Measurements from ENCODE around the gene MRC1. TPM values are rescaled to one million over a fixed set of nuclear protein-coding genes. Genes with fewer than 3 reads are reported as not detected.

The MRC1 gene
- total and polyA plus RNA-seq, 9 of the 15 experiments (the other 6 are each of a cell fraction or from before 2014, with no cell fraction given): 0.01 to 0.20 (median 0.03) TPM; not detected in 5

DNA sequence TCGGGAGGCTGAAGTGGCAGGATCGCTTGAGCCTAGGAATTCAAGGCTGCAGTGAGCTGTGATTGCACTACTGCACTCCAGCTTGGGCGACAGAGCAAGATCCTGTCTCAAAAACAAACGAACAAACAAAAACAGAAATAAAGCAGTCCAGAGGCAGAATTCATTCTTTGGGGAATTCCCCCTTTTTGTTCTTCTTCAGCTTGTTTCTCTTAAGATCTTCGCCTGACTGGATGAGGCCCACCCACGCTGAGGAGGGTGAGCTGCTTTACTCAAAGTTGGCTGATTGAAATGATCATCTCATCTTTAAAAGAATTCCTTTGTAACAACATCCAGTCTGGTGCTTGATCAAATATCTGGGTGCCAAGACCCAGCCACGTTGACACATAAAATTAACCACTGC, 10.7 kb downstream of the MRC1 start:
- WGBS (ENCODE audit: insufficient coverage, low coverage, missing lambda C conversion rate): 1% methylated on average over 7 of the region's 7 CpGs
- 0 out of 2 replicates have a peak, but pooled peaks cover 3% of the 10 kb centered on the region for H4K20me1 ChIP-seq (replicated peaks; ENCODE audit: control insufficient read depth, insufficient read depth, low read length)
- no peak overlapping the region for H3K9ac ChIP-seq (ENCODE audit: insufficient read depth in 1 of 2, low read depth in 2 of 2, low read length in 2 of 2)
- H3K4me3 ChIP-seq: no peak overlapping the region
- DNase-seq (ENCODE audit: extremely low read depth in 1 of 4, low spot score in 3 of 4) (no peak), FAIRE-seq (no peak), ATAC-seq (no peak)
- intact Hi-C loops (cut with micrococcal nuclease) (no loop called here), in situ Hi-C loops (cut with MboI) (no loop called here)
- no peak overlapping the region for H3K27ac ChIP-seq (ENCODE audit: extremely low read depth, low read depth, low read length)
- no peaks in the 10 kb centered on the region for H3K9me1 ChIP-seq (ENCODE audit: control insufficient read depth, insufficient read depth, low read length)
- no peak overlapping the region for H3K4me2 ChIP-seq (ENCODE audit: insufficient read depth, low read length)
- H2AFZ ChIP-seq (ENCODE audit: low read depth, low read length): no peak overlapping the region
- H3K9me3 ChIP-seq (replicated peaks; ENCODE audit: control insufficient read depth, insufficient read depth, low read depth, low read length): no peaks in the 10 kb centered on the region
- H3K4me1 ChIP-seq (replicated peaks in 1 of 2; ENCODE audit: control insufficient read depth in 2 of 2, insufficient read depth in 2 of 2, low read length in 2 of 2): no peaks in the 10 kb centered on the region
- ChIA-PET CTCF (ENCODE audit: low intra/inter-chr PET ratio) (no interaction called here), POLR2A (interaction anchor here (0.6 to 1.2 kb wide), 4 partner anchors 14 to 366 kb away, joined by 3 read pairs; no protein-coding TSS in a partner anchor)
- no peaks in the 10 kb centered on the region for H3K36me3 ChIP-seq (ENCODE audit: control insufficient read depth, insufficient read depth, low read length)
- no peaks in the 10 kb centered on the region for H3K79me2 ChIP-seq (ENCODE audit: control insufficient read depth, insufficient read depth, low read length)
- peaks cover 16 to 47% of the 10 kb centered on the region in 2 experiments; a peak in 3 of 5 replicates for H3K27me3 ChIP-seq (ENCODE audit: control insufficient read depth in 2 of 2, insufficient read depth in 2 of 2, low read length in 2 of 2)
- no TSS peak for BruUV-seq (replicated peaks)
- TF ChIP-seq, protein P1, sequence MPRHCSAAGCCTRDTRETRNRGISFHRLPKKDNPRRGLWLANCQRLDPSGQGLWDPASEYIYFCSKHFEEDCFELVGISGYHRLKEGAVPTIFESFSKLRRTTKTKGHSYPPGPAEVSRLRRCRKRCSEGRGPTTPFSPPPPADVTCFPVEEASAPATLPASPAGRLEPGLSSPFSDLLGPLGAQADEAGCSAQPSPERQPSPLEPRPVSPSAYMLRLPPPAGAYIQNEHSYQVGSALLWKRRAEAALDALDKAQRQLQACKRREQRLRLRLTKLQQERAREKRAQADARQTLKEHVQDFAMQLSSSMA (CRISPR knock-in tag; IDR thresholded peaks at IDR 0.05): no peak
- no peak for TF ChIP-seq ZNF584 (CRISPR knock-in tag; IDR thresholded peaks at IDR 0.05; ENCODE audit: low read depth)
- TF ChIP-seq CBX2 (IDR thresholded peaks at IDR 0.05; ENCODE audit: insufficient read depth, low read length, poor library complexity, severe bottlenecking): no peak
- TF ChIP-seq PTTG1 (tag; IDR thresholded peaks at IDR 0.05; ENCODE audit: low read depth): no peak
- no peak for TF ChIP-seq AFF1 (IDR thresholded peaks at IDR 0.05; ENCODE audit: low read depth in 1 of 2, partially characterized antibody in 2 of 2)
- TF ChIP-seq, protein P2, sequence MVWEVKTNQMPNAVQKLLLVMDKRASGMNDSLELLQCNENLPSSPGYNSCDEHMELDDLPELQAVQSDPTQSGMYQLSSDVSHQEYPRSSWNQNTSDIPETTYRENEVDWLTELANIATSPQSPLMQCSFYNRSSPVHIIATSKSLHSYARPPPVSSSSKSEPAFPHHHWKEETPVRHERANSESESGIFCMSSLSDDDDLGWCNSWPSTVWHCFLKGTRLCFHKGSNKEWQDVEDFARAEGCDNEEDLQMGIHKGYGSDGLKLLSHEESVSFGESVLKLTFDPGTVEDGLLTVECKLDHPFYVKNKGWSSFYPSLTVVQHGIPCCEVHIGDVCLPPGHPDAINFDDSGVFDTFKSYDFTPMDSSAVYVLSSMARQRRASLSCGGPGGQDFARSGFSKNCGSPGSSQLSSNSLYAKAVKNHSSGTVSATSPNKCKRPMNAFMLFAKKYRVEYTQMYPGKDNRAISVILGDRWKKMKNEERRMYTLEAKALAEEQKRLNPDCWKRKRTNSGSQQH (CRISPR knock-in tag; IDR thresholded peaks at IDR 0.05): no peak
- TF ChIP-seq NUFIP1 (IDR thresholded peaks at IDR 0.05; ENCODE audit: partially characterized antibody): no peak
- TF ChIP-seq ZBTB49 (CRISPR knock-in tag; IDR thresholded peaks at IDR 0.05; ENCODE audit: borderline replicate concordance): no peak
- TF ChIP-seq ZNF444 (CRISPR knock-in tag; IDR thresholded peaks at IDR 0.05): no peak
- TF ChIP-seq PML (IDR thresholded peaks at IDR 0.05; ENCODE audit: low read length): no peak
- TF ChIP-seq CBFB (CRISPR knock-in tag; IDR thresholded peaks at IDR 0.05): no peak
- no peak for TF ChIP-seq ZNF224 (CRISPR knock-in tag; IDR thresholded peaks at IDR 0.05)
- TF ChIP-seq PHB (CRISPR knock-in tag; IDR thresholded peaks at IDR 0.05): no peak

Measured in K562 (cell line).